Measurements from ENCODE around the gene PLCXD3. TPM values are rescaled to one million over a fixed set of nuclear protein-coding genes. Genes with fewer than 3 reads are reported as not detected.
"Not testable (repeated sequence)": the region's sequence is repeated elsewhere in the genome, so short reads cannot be mapped to it uniquely, and the experiment has no call there.

The PLCXD3 gene
- total and polyA plus RNA-seq, 2 donors = 0.05 to 0.37 TPM

DNA sequence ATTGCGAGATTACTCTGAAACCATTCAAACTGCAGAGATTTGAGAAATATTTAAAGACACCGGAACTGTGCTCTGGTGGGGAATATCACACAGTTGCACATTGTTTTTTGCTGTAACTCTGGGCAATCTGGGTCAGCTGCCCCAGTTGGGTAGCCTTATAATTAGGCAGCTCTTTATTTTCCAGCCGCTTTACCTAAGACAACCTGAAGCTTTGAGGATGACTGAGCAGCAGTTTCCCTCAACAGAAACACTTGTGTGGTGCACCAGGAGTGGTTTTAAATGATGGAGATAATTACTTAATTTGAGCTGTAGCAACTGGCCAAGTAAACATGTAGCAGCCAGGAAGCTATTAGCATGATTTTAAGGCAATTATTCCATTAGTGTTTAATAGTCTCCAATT lies 2.9 kb downstream of the PLCXD3 start:
- Histone ChIP-seq H3K27ac (ENCODE audit: low read depth in 1 of 2, low read length in 1 of 2) (no peak overlapping the region), H3K36me3 (ENCODE audit: control insufficient read depth in 2 of 2, insufficient read depth in 2 of 2, low read length in 1 of 2) (no peaks in the 10 kb centered on the region), H3K4me1 (ENCODE audit: control insufficient read depth in 2 of 2, insufficient read depth in 2 of 2, low read length in 2 of 2) (no peaks in the 10 kb centered on the region), H3K4me3 (ENCODE audit: low read length in 2 of 2) (no peak overlapping the region), H3K27me3 (ENCODE audit: control insufficient read depth in 2 of 2, insufficient read depth in 1 of 2, low read length in 1 of 2) (peaks cover 0 to 22% of the 10 kb centered on the region in 2 donors), H3K9me3 (ENCODE audit: control insufficient read depth in 2 of 2, insufficient read depth in 1 of 2, low read length in 1 of 2) (no peaks in the 10 kb centered on the region)
- DNase-seq (ENCODE audit: low read depth in 6 of 9, low spot score in 9 of 9) = no peak
- 92% methylated on average over 3 of the region's 3 CpGs for WGBS

- no peaks in the 10 kb centered on the region for H3K9me3 ChIP-seq (ENCODE audit: control insufficient read depth in 2 of 2, insufficient read depth in 1 of 2, low read length in 1 of 2)
- H3K27me3 ChIP-seq (ENCODE audit: control insufficient read depth in 2 of 2, insufficient read depth in 1 of 2, low read length in 1 of 2) = no peaks in the 10 kb centered on the region
- no peak for DNase-seq (ENCODE audit: low read depth in 6 of 9, low spot score in 9 of 9)
- H3K36me3 ChIP-seq (ENCODE audit: control insufficient read depth in 2 of 2, insufficient read depth in 2 of 2, low read length in 1 of 2) = no peaks in the 10 kb centered on the region
- no peak overlapping the region for H3K27ac ChIP-seq (ENCODE audit: low read depth in 1 of 2, low read length in 1 of 2)
- H3K4me1 ChIP-seq (ENCODE audit: control insufficient read depth in 2 of 2, insufficient read depth in 2 of 2, low read length in 2 of 2) = no peaks in the 10 kb centered on the region
- H3K4me3 ChIP-seq (ENCODE audit: low read length in 2 of 2) = no peak overlapping the region
Measured at GRCh38 chr5:41503860-41504259, 6.5 kb downstream of the PLCXD3 start.

DNA sequence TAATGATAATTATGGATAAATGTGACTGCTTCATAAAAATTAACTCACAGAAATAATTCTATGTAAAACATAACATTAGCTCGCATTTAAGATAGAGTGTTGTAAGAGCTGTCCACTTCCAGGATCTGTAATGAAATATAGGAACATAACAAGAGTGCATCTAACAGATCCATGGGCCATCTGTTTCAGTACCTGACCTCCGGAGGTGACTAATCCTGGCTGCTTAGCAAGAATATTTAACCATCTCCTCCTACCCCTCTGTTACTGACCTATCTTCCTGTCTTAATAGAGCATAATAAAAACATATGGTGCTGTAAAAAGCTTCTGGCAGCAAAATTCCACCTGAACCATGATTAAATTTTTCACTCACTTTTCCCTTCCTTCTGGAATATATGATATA lies 7.1 kb downstream of the PLCXD3 start:
- Histone ChIP-seq H3K4me1 (ENCODE audit: control insufficient read depth in 2 of 2, insufficient read depth in 2 of 2, low read length in 2 of 2) (no peaks in the 10 kb centered on the region), H3K27me3 (ENCODE audit: control insufficient read depth in 2 of 2, insufficient read depth in 1 of 2, low read length in 1 of 2) (no peaks in the 10 kb centered on the region), H3K27ac (ENCODE audit: low read depth in 1 of 2, low read length in 1 of 2) (no peak overlapping the region), H3K4me3 (ENCODE audit: low read length in 2 of 2) (no peak overlapping the region), H3K36me3 (ENCODE audit: control insufficient read depth in 2 of 2, insufficient read depth in 2 of 2, low read length in 1 of 2) (no peaks in the 10 kb centered on the region), H3K9me3 (ENCODE audit: control insufficient read depth in 2 of 2, insufficient read depth in 1 of 2, low read length in 1 of 2) (no peaks in the 10 kb centered on the region)
- 87% methylated on average over 2 of the region's 2 CpGs for WGBS
- no peak for DNase-seq (ENCODE audit: low read depth in 6 of 9, low spot score in 9 of 9)

- H3K27ac ChIP-seq (ENCODE audit: low read depth in 1 of 2, low read length in 1 of 2); H3K4me3 ChIP-seq (ENCODE audit: low read length in 2 of 2); H3K36me3 ChIP-seq (ENCODE audit: control insufficient read depth in 2 of 2, insufficient read depth in 2 of 2, low read length in 1 of 2); DNase-seq (ENCODE audit: low read depth in 6 of 9, low spot score in 9 of 9); H3K9me3 ChIP-seq (ENCODE audit: control insufficient read depth in 2 of 2, insufficient read depth in 1 of 2, low read length in 1 of 2); H3K27me3 ChIP-seq (ENCODE audit: control insufficient read depth in 2 of 2, insufficient read depth in 1 of 2, low read length in 1 of 2); H3K4me1 ChIP-seq (ENCODE audit: control insufficient read depth in 2 of 2, insufficient read depth in 2 of 2, low read length in 2 of 2): not testable (repeated sequence)
- 93% methylated on average over 24 of the region's 24 CpGs for WGBS
Measured at GRCh38 chr5:41493490-41494126, 16.8 kb downstream of the PLCXD3 start.

GRCh38 chr5:41485533-41485932 lies 24.9 kb downstream of the PLCXD3 start:
- no peak for DNase-seq (ENCODE audit: low read depth in 6 of 9, low spot score in 9 of 9)
- H3K27ac ChIP-seq (ENCODE audit: low read depth in 1 of 2, low read length in 1 of 2) = no peak overlapping the region
- H3K9me3 ChIP-seq (ENCODE audit: control insufficient read depth in 2 of 2, insufficient read depth in 1 of 2, low read length in 1 of 2) = no peaks in the 10 kb centered on the region
- no peaks in the 10 kb centered on the region for H3K36me3 ChIP-seq (ENCODE audit: control insufficient read depth in 2 of 2, insufficient read depth in 2 of 2, low read length in 1 of 2)
- H3K27me3 ChIP-seq (ENCODE audit: control insufficient read depth in 2 of 2, insufficient read depth in 1 of 2, low read length in 1 of 2) = no peaks in the 10 kb centered on the region
- H3K4me3 ChIP-seq (ENCODE audit: low read length in 2 of 2) = no peak overlapping the region
- 90% methylated on average over 3 of the region's 3 CpGs for WGBS
- H3K4me1 ChIP-seq (ENCODE audit: control insufficient read depth in 2 of 2, insufficient read depth in 2 of 2, low read length in 2 of 2) = no peaks in the 10 kb centered on the region

- WGBS = 81% methylated on average over 2 of the region's 2 CpGs
- Histone ChIP-seq H3K4me1 (ENCODE audit: control insufficient read depth in 2 of 2, insufficient read depth in 2 of 2, low read length in 2 of 2) (no peaks in the 10 kb centered on the region), H3K4me3 (ENCODE audit: low read length in 2 of 2) (no peak overlapping the region), H3K27ac (ENCODE audit: low read depth in 1 of 2, low read length in 1 of 2) (no peak overlapping the region), H3K9me3 (ENCODE audit: control insufficient read depth in 2 of 2, insufficient read depth in 1 of 2, low read length in 1 of 2) (no peaks in the 10 kb centered on the region), H3K27me3 (ENCODE audit: control insufficient read depth in 2 of 2, insufficient read depth in 1 of 2, low read length in 1 of 2) (no peaks in the 10 kb centered on the region), H3K36me3 (ENCODE audit: control insufficient read depth in 2 of 2, insufficient read depth in 2 of 2, low read length in 1 of 2) (no peaks in the 10 kb centered on the region)
- DNase-seq (ENCODE audit: low read depth in 6 of 9, low spot score in 9 of 9) = no peak
Measured at GRCh38 chr5:41482715-41483114, 27.7 kb downstream of the PLCXD3 start.

- 92% methylated on average over 6 of the region's 6 CpGs for WGBS
- H3K4me1 ChIP-seq (ENCODE audit: control insufficient read depth in 2 of 2, insufficient read depth in 2 of 2, low read length in 2 of 2) = no peaks in the 10 kb centered on the region
- H3K9me3 ChIP-seq (ENCODE audit: control insufficient read depth in 2 of 2, insufficient read depth in 1 of 2, low read length in 1 of 2) = no peaks in the 10 kb centered on the region
- DNase-seq (ENCODE audit: low read depth in 6 of 9, low spot score in 9 of 9) = no peak
- no peak overlapping the region for H3K27ac ChIP-seq (ENCODE audit: low read depth in 1 of 2, low read length in 1 of 2)
- no peaks in the 10 kb centered on the region for H3K36me3 ChIP-seq (ENCODE audit: control insufficient read depth in 2 of 2, insufficient read depth in 2 of 2, low read length in 1 of 2)
- no peak overlapping the region for H3K4me3 ChIP-seq (ENCODE audit: low read length in 2 of 2)
- no peaks in the 10 kb centered on the region for H3K27me3 ChIP-seq (ENCODE audit: control insufficient read depth in 2 of 2, insufficient read depth in 1 of 2, low read length in 1 of 2)
Measured at GRCh38 chr5:41482173-41482572, 28.2 kb downstream of the PLCXD3 start.

GRCh38 chr5:41471571-41472208 lies 38.7 kb downstream of the PLCXD3 start:
- H3K27ac ChIP-seq (ENCODE audit: low read depth in 1 of 2, low read length in 1 of 2); H3K9me3 ChIP-seq (ENCODE audit: control insufficient read depth in 2 of 2, insufficient read depth in 1 of 2, low read length in 1 of 2); DNase-seq (ENCODE audit: low read depth in 6 of 9, low spot score in 9 of 9); H3K4me3 ChIP-seq (ENCODE audit: low read length in 2 of 2); H3K36me3 ChIP-seq (ENCODE audit: control insufficient read depth in 2 of 2, insufficient read depth in 2 of 2, low read length in 1 of 2); H3K4me1 ChIP-seq (ENCODE audit: control insufficient read depth in 2 of 2, insufficient read depth in 2 of 2, low read length in 2 of 2); H3K27me3 ChIP-seq (ENCODE audit: control insufficient read depth in 2 of 2, insufficient read depth in 1 of 2, low read length in 1 of 2): not testable (repeated sequence)
- WGBS = no CpG with 5 or more reads among the region's 1 CpG

DNA sequence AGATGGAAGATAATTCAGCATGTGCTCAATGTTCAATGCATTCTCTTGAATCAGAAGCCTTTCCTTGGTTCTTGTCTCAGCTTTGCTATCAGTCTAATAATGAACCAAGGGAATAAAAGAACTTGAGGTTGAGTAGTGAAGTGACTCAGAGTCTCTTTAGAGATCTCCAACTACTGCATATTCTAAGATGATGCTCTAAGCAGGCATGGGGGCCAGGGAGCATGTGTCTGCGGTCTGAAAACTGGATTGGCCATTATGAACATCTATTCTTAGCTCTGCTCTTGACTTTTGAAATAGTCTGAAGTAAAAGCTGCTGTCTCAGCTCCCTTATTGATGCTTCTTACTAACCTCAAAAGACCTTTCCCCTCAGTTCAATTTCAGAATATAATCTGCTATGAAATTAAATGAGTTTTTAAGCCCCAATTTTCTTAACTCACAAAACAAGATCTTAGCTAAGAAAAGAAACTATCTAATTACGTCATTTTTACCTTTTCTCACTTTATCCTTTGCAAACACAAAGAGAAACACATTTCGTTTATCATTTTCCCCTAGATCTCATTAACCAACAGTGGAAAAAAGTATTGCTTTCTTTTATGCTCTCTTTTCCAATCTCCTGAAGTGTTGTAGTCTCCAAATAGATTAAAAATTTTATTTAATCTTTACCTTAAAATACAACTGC lies 44.8 kb downstream of the PLCXD3 start:
- Histone ChIP-seq H3K9me3 (ENCODE audit: control insufficient read depth in 2 of 2, insufficient read depth in 1 of 2, low read length in 1 of 2) (no peaks in the 10 kb centered on the region), H3K27ac (ENCODE audit: low read depth in 1 of 2, low read length in 1 of 2) (no peak overlapping the region), H3K36me3 (ENCODE audit: control insufficient read depth in 2 of 2, insufficient read depth in 2 of 2, low read length in 1 of 2) (no peaks in the 10 kb centered on the region), H3K4me1 (ENCODE audit: control insufficient read depth in 2 of 2, insufficient read depth in 2 of 2, low read length in 2 of 2) (no peaks in the 10 kb centered on the region), H3K27me3 (ENCODE audit: control insufficient read depth in 2 of 2, insufficient read depth in 1 of 2, low read length in 1 of 2) (no peaks in the 10 kb centered on the region), H3K4me3 (ENCODE audit: low read length in 2 of 2) (no peak overlapping the region)
- no peak for DNase-seq (ENCODE audit: low read depth in 6 of 9, low spot score in 9 of 9)
- WGBS = 91% methylated on average over 3 of the region's 3 CpGs

Measured in thymus (tissue), 11 donors.